Measurements from ENCODE around the gene GSC2. TPM values are rescaled to one million over a fixed set of nuclear protein-coding genes. Genes with fewer than 3 reads are reported as not detected.

Gene GSC2
- total and polyA plus RNA-seq, 9 of the 15 experiments (the other 6 are each of a cell fraction or from before 2014, with no cell fraction given), result not detected

- TF ChIP-seq, protein P1, sequence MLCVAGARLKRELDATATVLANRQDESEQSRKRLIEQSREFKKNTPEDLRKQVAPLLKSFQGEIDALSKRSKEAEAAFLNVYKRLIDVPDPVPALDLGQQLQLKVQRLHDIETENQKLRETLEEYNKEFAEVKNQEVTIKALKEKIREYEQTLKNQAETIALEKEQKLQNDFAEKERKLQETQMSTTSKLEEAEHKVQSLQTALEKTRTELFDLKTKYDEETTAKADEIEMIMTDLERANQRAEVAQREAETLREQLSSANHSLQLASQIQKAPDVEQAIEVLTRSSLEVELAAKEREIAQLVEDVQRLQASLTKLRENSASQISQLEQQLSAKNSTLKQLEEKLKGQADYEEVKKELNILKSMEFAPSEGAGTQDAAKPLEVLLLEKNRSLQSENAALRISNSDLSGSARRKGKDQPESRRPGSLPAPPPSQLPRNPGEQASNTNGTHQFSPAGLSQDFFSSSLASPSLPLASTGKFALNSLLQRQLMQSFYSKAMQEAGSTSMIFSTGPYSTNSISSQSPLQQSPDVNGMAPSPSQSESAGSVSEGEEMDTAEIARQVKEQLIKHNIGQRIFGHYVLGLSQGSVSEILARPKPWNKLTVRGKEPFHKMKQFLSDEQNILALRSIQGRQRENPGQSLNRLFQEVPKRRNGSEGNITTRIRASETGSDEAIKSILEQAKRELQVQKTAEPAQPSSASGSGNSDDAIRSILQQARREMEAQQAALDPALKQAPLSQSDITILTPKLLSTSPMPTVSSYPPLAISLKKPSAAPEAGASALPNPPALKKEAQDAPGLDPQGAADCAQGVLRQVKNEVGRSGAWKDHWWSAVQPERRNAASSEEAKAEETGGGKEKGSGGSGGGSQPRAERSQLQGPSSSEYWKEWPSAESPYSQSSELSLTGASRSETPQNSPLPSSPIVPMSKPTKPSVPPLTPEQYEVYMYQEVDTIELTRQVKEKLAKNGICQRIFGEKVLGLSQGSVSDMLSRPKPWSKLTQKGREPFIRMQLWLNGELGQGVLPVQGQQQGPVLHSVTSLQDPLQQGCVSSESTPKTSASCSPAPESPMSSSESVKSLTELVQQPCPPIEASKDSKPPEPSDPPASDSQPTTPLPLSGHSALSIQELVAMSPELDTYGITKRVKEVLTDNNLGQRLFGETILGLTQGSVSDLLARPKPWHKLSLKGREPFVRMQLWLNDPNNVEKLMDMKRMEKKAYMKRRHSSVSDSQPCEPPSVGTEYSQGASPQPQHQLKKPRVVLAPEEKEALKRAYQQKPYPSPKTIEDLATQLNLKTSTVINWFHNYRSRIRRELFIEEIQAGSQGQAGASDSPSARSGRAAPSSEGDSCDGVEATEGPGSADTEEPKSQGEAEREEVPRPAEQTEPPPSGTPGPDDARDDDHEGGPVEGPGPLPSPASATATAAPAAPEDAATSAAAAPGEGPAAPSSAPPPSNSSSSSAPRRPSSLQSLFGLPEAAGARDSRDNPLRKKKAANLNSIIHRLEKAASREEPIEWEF (CRISPR knock-in tag; IDR thresholded peaks at IDR 0.05), result no peak
- TF ChIP-seq, protein P2, sequence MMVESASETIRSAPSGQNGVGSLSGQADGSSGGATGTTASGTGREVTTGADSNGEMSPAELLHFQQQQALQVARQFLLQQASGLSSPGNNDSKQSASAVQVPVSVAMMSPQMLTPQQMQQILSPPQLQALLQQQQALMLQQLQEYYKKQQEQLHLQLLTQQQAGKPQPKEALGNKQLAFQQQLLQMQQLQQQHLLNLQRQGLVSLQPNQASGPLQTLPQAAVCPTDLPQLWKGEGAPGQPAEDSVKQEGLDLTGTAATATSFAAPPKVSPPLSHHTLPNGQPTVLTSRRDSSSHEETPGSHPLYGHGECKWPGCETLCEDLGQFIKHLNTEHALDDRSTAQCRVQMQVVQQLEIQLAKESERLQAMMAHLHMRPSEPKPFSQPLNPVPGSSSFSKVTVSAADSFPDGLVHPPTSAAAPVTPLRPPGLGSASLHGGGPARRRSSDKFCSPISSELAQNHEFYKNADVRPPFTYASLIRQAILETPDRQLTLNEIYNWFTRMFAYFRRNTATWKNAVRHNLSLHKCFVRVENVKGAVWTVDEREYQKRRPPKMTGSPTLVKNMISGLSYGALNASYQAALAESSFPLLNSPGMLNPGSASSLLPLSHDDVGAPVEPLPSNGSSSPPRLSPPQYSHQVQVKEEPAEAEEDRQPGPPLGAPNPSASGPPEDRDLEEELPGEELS (CRISPR knock-in tag; IDR thresholded peaks at IDR 0.05; ENCODE audit: borderline replicate concordance), result no peak
- TF ChIP-seq WHSC1 (IDR thresholded peaks at IDR 0.05; ENCODE audit: low read length) (peak; percentile 38), TOE1 (IDR thresholded peaks at IDR 0.05; ENCODE audit: borderline replicate concordance) (no peak), TOE1 (CRISPR knock-in tag; IDR thresholded peaks at IDR 0.05; ENCODE audit: borderline replicate concordance, low read depth) (no peak), HOMEZ (CRISPR knock-in tag; IDR thresholded peaks at IDR 0.05) (0 out of 2 replicates have a peak, but pooled peaks have one; percentile 66), CHD1 (IDR thresholded peaks at IDR 0.05; ENCODE audit: low read length) (peak; percentile 6), ZNF253 (CRISPR knock-in tag; conservative IDR thresholded peaks at IDR 0.05) (0 out of 2 replicates have a peak, but pooled peaks have one; percentile 42), ZNF274 (IDR thresholded peaks at IDR 0.05; ENCODE audit: borderline replicate concordance, low read depth, low read length) (0 out of 2 replicates have a peak, but pooled peaks have one; percentile 13), TAF7 (tag; IDR thresholded peaks at IDR 0.05) (no peak)
- TF ChIP-seq, protein P3, sequence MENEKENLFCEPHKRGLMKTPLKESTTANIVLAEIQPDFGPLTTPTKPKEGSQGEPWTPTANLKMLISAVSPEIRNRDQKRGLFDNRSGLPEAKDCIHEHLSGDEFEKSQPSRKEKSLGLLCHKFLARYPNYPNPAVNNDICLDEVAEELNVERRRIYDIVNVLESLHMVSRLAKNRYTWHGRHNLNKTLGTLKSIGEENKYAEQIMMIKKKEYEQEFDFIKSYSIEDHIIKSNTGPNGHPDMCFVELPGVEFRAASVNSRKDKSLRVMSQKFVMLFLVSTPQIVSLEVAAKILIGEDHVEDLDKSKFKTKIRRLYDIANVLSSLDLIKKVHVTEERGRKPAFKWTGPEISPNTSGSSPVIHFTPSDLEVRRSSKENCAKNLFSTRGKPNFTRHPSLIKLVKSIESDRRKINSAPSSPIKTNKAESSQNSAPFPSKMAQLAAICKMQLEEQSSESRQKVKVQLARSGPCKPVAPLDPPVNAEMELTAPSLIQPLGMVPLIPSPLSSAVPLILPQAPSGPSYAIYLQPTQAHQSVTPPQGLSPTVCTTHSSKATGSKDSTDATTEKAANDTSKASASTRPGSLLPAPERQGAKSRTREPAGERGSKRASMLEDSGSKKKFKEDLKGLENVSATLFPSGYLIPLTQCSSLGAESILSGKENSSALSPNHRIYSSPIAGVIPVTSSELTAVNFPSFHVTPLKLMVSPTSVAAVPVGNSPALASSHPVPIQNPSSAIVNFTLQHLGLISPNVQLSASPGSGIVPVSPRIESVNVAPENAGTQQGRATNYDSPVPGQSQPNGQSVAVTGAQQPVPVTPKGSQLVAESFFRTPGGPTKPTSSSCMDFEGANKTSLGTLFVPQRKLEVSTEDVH (IDR thresholded peaks at IDR 0.05; ENCODE audit: low read depth, partially characterized antibody), result no peak
- TF ChIP-seq, protein P4, sequence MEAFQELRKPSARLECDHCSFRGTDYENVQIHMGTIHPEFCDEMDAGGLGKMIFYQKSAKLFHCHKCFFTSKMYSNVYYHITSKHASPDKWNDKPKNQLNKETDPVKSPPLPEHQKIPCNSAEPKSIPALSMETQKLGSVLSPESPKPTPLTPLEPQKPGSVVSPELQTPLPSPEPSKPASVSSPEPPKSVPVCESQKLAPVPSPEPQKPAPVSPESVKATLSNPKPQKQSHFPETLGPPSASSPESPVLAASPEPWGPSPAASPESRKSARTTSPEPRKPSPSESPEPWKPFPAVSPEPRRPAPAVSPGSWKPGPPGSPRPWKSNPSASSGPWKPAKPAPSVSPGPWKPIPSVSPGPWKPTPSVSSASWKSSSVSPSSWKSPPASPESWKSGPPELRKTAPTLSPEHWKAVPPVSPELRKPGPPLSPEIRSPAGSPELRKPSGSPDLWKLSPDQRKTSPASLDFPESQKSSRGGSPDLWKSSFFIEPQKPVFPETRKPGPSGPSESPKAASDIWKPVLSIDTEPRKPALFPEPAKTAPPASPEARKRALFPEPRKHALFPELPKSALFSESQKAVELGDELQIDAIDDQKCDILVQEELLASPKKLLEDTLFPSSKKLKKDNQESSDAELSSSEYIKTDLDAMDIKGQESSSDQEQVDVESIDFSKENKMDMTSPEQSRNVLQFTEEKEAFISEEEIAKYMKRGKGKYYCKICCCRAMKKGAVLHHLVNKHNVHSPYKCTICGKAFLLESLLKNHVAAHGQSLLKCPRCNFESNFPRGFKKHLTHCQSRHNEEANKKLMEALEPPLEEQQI (IDR thresholded peaks at IDR 0.05), result no peak
These were observed 19.8 kb upstream of the GSC2 start (continued) for GRCh38 chr22:19169947-19170318.

All from K562 (cell line).